Mucosa of rectum (tissue), 2 donors: ENCODE results near the gene ANKRD34A.
"Not testable (repeated sequence)": the region's sequence is repeated elsewhere in the genome, so short reads cannot be mapped to it uniquely, and the experiment has no call there.

ENCODE experiments used
- H3K27ac ChIP-seq, 2 donors: one replicate each; pipeline ENCODE4 v1.7.0; 2013; ENCODE audit warnings: inconsistent platforms in 2 of 2, low read depth in 2 of 2, low read length in 2 of 2
- H3K27me3 ChIP-seq, 2 donors: one replicate each; pipeline ENCODE4 v1.7.0; 2013; ENCODE audit warnings: low read length in 2 of 2; ENCODE audit not compliant: control insufficient read depth in 2 of 2, insufficient read depth in 2 of 2
- H3K36me3 ChIP-seq, 2 donors: one replicate each; pipeline ENCODE4 v1.7.0; 2013; ENCODE audit warnings: low read length in 2 of 2; ENCODE audit not compliant: control insufficient read depth in 2 of 2, insufficient read depth in 2 of 2
- H3K4me1 ChIP-seq, 2 donors: one replicate each; pipeline ENCODE4 v1.7.0; 2013; ENCODE audit warnings: low read length in 2 of 2, mild to moderate bottlenecking in 1 of 2; ENCODE audit not compliant: control insufficient read depth in 2 of 2, insufficient read depth in 2 of 2
- H3K4me3 ChIP-seq, 2 donors: one replicate each; pipeline ENCODE4 v1.7.0; 2013; ENCODE audit warnings: low read length in 2 of 2
- H3K9ac ChIP-seq, 2 donors: one replicate each; pipeline ENCODE4 v1.7.0; 2013; ENCODE audit warnings: low read length in 2 of 2, low read depth in 1 of 2, mild to moderate bottlenecking in 1 of 2
- H3K9me3 ChIP-seq, 2 donors: one replicate each; pipeline ENCODE4 v1.7.0; 2013; ENCODE audit warnings: low read length in 2 of 2; ENCODE audit not compliant: control insufficient read depth in 2 of 2
- donor health status: healthy.
- donor health status: Normal muscosa, but diverticular disease.

The ANKRD34A gene

DNA sequence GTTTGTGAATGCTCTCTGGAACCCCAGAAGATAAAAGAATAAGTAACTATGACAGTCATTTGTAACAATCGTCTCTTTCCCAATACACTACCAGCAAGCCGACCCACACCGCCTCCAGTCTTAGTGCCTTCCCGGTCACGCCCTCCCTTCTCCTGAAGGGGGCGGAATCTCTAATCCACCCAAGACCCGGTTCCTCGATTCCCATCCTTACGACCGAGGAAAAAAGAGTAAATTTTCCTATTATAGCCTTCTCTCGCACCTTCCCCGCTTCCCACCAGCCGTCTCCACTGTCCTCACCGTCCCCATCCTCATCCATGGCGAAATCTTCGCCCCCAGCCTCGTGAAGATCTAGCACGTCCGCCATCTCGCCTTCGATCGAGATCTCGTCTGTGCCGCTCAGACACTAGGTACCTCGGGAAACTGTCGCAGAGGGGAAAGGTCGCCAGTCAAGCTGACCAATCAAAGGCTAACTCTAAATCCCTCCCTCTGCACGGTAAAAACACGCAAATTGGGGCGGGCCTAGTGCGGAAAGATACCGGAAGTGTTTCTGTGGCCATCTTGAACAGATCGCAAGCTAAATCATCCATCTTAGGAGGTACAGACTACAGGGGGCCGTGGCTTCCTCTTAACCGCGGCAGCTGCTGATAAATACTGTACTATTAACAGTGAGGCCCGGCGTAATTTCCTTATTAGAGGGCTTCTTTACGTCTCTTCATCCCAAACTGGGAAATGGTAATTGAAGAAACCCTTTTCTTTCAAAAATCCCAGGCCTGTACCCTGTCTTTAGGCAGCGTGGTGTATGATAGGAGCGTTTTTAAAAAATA, 37.1 kb downstream of the ANKRD34A start, which contains the start of gene RBM8A:
Gene RBM8A (minus strand): TSS at position 422 of the 824 bp plus-strand sequence. CDS start 58 bp downstream, at position 364.
- H3K9ac ChIP-seq, result peak within 1 kb of the TSS; percentile 81 to 84
- H3K27me3 ChIP-seq, result no peaks in the 10 kb centered on the region
- peak within 1 kb of the TSS; percentile 71 to 97 for H3K4me3 ChIP-seq
- H3K27ac ChIP-seq, result peak within 1 kb of the TSS; percentile 88 to 90
- H3K9me3 ChIP-seq, result no peaks in the 10 kb centered on the region
- H3K4me1 ChIP-seq, result peaks cover 9 to 14% of the 10 kb centered on the region in 2 donors
- H3K36me3 ChIP-seq, result peaks cover 7 to 10% of the 10 kb centered on the region in 2 donors

DNA sequence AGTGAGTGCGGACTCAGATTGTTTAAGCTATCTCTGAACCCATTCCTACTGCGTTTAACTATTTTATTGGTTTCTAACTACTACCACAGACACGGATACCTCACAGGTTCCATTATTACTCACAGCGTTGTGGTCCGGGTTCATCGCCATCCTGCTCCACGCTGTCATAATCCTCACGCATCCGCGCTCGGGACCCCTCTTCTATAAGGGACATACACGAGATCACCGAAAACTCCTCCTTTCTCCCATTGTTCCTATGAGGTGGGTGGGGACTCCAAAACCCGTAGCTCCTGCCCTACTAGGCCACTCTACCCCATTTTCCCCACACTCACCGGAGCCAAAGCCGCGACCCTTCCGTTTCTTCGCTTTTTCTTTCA, 37.7 kb downstream of the ANKRD34A start:
- H3K27ac ChIP-seq, result peak overlapping the region; percentile 88 to 90
- H3K9ac ChIP-seq, result peak overlapping the region; percentile 81 to 84
- H3K4me1 ChIP-seq, result peaks cover 9 to 14% of the 10 kb centered on the region in 2 donors
- no peaks in the 10 kb centered on the region for H3K27me3 ChIP-seq
- H3K36me3 ChIP-seq, result peaks cover 7 to 10% of the 10 kb centered on the region in 2 donors
- H3K4me3 ChIP-seq, result peak overlapping the region; percentile 71 to 97
- H3K9me3 ChIP-seq, result no peaks in the 10 kb centered on the region

DNA sequence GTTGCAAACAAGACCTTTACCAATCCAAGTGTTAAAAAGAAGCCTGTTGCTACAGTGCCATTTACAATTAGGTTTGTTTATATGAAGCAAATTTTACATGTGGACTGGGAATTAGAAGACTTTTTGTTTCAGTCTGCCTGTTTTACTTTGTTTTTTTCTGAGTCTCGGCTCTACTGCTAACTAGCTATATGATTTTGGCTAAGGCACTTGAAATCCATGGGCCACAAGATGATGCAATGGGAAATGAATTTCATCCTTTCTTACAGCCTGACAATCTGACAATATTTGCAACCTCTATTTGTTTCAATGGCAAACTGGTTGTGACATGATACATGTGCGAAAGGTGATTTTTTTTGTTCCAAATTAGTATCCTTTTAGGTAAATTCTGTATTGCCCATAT, 42.1 kb downstream of the ANKRD34A start:
- Histone ChIP-seq H3K36me3 (peaks cover 7 to 10% of the 10 kb centered on the region in 2 donors), H3K4me3 (no peak overlapping the region), H3K27ac (no peak overlapping the region), H3K9ac (no peak overlapping the region), H3K27me3 (no peaks in the 10 kb centered on the region), H3K4me1 (peaks cover 28 to 31% of the 10 kb centered on the region in 2 donors), H3K9me3 (no peaks in the 10 kb centered on the region)

DNA sequence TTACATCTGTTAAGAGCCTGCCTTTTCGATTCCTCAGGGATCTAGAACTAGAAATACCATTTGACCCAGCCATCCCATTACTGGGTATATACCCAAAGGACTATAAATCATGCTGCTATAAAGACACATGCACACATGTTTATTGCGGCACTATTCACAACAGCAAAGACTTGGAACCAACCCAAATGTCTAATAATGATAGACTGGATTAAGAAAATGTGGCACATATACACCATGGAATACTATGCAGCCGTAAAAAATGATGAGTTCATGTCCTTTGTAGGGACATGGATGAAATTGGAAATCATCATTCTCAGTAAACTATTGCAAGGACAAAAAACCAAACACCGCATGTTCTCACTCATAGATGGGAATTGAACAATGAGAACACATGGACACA, 44.1 kb downstream of the ANKRD34A start:
- H3K4me1 ChIP-seq, result peaks cover 20 to 22% of the 10 kb centered on the region in 2 donors
- H3K4me3 ChIP-seq, H3K9ac ChIP-seq, H3K36me3 ChIP-seq, H3K27ac ChIP-seq, H3K9me3 ChIP-seq, H3K27me3 ChIP-seq: not testable (repeated sequence)

DNA sequence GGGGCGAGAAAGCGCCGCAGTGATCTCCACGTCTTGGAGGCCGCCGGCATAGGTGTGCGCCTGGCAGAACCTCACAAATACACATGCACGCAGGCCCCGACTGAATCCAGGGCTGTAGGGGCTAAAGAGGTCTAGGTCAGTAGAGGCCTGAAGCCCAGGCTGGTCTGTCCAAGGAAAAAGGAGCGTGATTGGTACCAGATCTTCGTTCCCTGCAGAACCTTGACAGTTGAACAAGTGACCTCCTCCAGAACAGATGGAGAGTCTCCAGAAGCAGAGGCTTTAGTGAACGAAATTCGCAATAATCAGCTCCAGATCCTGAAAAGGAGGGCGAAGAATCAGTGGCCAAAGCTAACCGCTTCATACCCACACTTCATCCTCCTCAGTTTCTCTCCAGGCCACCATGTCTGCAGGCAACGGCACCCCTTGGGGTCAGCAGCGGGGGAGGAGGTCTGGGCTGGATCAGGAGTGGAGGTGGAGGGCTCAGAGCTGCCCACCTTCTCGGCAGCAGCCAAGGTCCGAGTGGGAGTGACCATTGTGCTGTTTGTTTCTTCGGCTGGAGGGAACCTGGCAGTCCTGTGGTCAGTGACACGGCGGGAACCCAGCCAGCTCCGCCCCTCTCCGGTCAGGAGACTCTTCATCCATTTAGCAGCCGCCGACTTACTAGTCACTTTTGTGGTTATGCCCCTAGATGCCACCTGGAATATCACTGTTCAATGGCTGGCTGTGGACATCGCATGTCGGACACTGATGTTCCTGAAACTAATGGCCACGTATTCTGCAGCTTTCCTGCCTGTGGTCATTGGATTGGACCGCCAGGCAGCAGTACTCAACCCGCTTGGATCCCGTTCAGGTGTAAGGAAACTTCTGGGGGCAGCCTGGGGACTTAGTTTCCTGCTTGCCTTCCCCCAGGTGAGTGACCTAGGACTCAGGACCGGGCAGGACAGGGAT, 45.1 kb downstream of the ANKRD34A start:
- Histone ChIP-seq H3K9me3 (no peaks in the 10 kb centered on the region), H3K27me3 (no peaks in the 10 kb centered on the region), H3K36me3 (peaks cover 0 to 14% of the 10 kb centered on the region in 2 donors), H3K4me1 (peaks cover 20 to 22% of the 10 kb centered on the region in 2 donors), H3K27ac (peak overlapping the region; percentile 90 to 94), H3K4me3 (peak overlapping the region; percentile 88 to 98), H3K9ac (peak overlapping the region; percentile 83 to 85)

DNA sequence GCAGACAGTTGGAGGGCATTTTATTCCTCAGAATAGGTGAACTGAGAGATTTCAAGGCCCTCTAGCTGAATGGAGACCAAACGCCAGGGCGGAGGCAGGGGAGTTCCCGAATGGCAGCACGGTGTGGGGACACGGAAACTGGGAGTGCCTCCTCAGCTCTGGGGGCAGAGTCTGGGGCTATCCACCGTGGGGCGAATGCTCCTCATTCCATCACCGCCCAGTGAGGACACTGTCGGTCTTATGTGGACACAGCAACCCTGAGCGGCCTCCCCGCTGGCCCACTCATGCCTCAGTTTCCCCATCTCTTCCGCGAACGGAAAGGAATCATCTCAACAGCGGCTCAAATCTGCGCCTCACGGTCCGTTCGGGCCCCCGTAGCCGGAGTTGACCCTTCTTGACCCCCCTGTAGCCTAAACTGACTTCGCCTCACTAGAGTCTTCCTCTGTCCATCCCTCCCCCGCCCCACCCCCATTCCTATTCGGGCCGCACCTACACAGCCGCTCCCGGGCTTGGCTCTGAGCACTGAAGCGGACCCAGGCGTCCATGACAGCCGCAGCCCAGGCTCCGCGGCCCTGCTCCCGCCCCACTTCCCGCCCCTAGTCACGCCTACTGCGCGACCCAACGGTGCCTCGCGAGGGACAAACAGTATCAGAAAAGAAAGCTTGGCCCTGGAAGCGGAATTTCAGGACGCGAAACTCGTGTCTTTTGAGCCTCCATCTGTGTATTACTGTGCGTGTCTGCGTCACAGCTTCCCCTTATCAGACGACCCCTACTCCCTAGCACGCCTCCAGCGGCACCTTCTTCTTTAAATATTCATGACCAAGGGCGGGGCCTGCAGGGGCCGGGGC, 46.0 kb downstream of the ANKRD34A start, which contains the start of gene PEX11B:
Gene PEX11B (minus strand): TSS at position 574 of the 848 bp plus-strand sequence. CDS start 29 bp downstream, at position 545.
- no peaks in the 10 kb centered on the region for H3K9me3 ChIP-seq
- peak within 1 kb of the TSS; percentile 85 to 95 for H3K9ac ChIP-seq
- no peaks in the 10 kb centered on the region for H3K27me3 ChIP-seq
- H3K27ac ChIP-seq, result peak within 1 kb of the TSS; percentile 90 to 94
- peaks cover 20 to 22% of the 10 kb centered on the region in 2 donors for H3K4me1 ChIP-seq
- H3K36me3 ChIP-seq, result peaks cover 0 to 18% of the 10 kb centered on the region in 2 donors
- H3K4me3 ChIP-seq, result peak within 1 kb of the TSS; percentile 88 to 98

DNA sequence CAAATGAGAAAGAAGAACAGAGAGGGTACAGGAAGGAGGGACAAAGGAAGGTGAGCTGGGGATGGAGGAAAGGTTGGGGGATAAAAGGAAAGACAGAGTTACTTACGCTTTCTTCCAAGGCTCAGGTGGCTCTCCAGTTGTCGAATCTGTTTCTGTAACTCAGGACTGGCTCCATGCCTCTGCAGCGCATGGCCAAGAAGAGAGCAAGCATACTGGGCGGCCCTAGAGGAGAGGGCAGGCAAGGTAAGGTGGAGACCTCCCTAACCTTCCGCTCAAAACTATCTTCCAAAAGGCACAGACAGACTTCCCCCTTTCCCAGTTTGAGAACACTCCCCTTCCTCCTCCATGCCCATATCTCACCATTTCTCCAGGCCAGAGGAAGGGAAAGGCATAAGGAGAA, 46.8 kb downstream of the ANKRD34A start:
- no peaks in the 10 kb centered on the region for H3K27me3 ChIP-seq
- H3K4me3 ChIP-seq, result peak overlapping the region; percentile 88 to 98
- peak overlapping the region in 1 of 2 donors; percentile 94 for H3K27ac ChIP-seq
- peak overlapping the region; percentile 85 to 95 for H3K9ac ChIP-seq
- no peaks in the 10 kb centered on the region for H3K9me3 ChIP-seq
- H3K4me1 ChIP-seq, result peaks cover 20 to 22% of the 10 kb centered on the region in 2 donors
- peaks cover 0 to 18% of the 10 kb centered on the region in 2 donors for H3K36me3 ChIP-seq

DNA sequence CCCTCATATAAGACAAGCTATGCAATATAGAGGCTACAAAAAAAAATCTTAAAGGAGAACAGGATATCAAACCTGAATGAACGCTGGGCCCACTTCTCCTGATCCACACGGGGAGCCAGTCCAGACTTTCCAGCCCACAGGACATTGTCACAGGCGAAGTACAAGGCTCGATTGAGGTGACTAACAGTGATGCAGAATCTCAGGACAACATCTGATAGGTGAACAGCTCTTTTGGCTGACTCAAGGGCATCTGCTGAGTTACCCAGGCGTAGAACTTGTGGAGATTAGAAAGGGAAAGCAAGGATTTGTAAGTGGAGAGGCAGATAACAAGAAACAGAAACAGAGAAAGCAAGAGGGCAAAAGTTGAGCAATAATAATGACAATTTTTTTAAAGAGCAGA, 47.6 kb downstream of the ANKRD34A start:
- Histone ChIP-seq H3K9me3 (no peaks in the 10 kb centered on the region), H3K27me3 (no peaks in the 10 kb centered on the region), H3K27ac (no peak overlapping the region), H3K4me1 (peaks cover 20 to 22% of the 10 kb centered on the region in 2 donors), H3K4me3 (no peak overlapping the region), H3K9ac (no peak overlapping the region), H3K36me3 (peaks cover 7 to 26% of the 10 kb centered on the region in 2 donors)

DNA sequence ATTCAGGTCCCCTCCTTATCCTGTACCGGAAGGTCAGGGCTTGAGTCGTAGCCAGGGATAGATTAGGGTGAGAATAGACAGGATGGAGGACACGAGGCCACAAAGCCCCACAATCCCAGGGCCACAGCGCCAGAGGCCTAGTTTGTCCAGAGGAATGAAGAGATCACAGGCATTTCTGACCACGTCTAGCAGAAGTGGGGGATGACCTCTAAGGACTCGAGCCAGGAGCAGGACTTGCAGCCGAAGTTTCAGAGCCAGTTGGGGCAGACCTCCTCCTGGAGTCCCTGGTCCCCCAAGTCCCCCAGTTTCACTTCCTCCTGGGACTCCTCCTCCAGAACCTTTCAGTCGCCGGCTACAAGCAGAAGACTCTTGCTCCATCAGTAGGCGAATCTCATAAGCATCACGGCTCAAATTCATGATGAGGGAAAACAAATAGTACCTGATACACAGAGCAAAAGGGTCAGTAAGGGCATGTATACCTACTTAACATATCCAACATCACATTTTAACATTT, 52.2 kb downstream of the ANKRD34A start:
- H3K27ac ChIP-seq, result no peak overlapping the region
- no peak overlapping the region for H3K4me3 ChIP-seq
- H3K27me3 ChIP-seq, result no peaks in the 10 kb centered on the region
- H3K9ac ChIP-seq, result no peak overlapping the region
- no peaks in the 10 kb centered on the region for H3K9me3 ChIP-seq
- H3K36me3 ChIP-seq, result peaks cover 16 to 36% of the 10 kb centered on the region in 2 donors
- H3K4me1 ChIP-seq, result peaks cover under 1 to 3% of the 10 kb centered on the region in 2 donors
